Neutrophil (primary cell): ENCODE data around the gene SOHLH1.

Experiments
- H3K27ac ChIP-seq: fragments of 200-600 bp; sonication (generic); 2 replicates; pipeline ENCODE4 v1.5.1; 2016; ENCODE audit warnings: mild to moderate bottlenecking, moderate library complexity
- H3K27me3 ChIP-seq: fragments of 200-600 bp; sonication (generic); 2 replicates; pipeline ENCODE4 v1.6.0; 2016; ENCODE audit warnings: mild to moderate bottlenecking
- H3K36me3 ChIP-seq: fragments of 200-600 bp; sonication (generic); 2 replicates; pipeline ENCODE4 v1.5.1; 2017
- H3K4me1 ChIP-seq, 2 experiments: fragments of 200-600 bp in 1 of 2; sonication (generic) in 1 of 2; 1 replicate in 1 of 2; 2 replicates in 1 of 2; pipeline versions ENCODE4 v1.5.1 to v1.6.1; 2013 to 2016; ENCODE audit warnings: low read depth in 1 of 2, low read length in 1 of 2, mild to moderate bottlenecking in 1 of 2, moderate library complexity in 1 of 2; ENCODE audit not compliant: control insufficient read depth in 1 of 2, insufficient read depth in 1 of 2
- H3K4me3 ChIP-seq, 2 experiments: fragments of 200-600 bp in 1 of 2; sonication (generic) in 1 of 2; 1 replicate in 1 of 2; 2 replicates in 1 of 2; pipeline ENCODE4 v1.5.1; 2013 to 2016; ENCODE audit warnings: low read depth in 1 of 2, low read length in 1 of 2, mild to moderate bottlenecking in 1 of 2, moderate library complexity in 1 of 2
- H3K9me3 ChIP-seq: fragments of 200-600 bp; sonication (generic); 2 replicates; pipeline ENCODE4 v1.5.1; 2016
- CTCF ChIP-seq: fragments of 200-600 bp; sonication (generic); IDR thresholded peaks from 2 replicates; pipeline ENCODE4 v1.5.1; 2016; ENCODE audit warnings: antibody characterized with exemption

The SOHLH1 gene

DNA sequence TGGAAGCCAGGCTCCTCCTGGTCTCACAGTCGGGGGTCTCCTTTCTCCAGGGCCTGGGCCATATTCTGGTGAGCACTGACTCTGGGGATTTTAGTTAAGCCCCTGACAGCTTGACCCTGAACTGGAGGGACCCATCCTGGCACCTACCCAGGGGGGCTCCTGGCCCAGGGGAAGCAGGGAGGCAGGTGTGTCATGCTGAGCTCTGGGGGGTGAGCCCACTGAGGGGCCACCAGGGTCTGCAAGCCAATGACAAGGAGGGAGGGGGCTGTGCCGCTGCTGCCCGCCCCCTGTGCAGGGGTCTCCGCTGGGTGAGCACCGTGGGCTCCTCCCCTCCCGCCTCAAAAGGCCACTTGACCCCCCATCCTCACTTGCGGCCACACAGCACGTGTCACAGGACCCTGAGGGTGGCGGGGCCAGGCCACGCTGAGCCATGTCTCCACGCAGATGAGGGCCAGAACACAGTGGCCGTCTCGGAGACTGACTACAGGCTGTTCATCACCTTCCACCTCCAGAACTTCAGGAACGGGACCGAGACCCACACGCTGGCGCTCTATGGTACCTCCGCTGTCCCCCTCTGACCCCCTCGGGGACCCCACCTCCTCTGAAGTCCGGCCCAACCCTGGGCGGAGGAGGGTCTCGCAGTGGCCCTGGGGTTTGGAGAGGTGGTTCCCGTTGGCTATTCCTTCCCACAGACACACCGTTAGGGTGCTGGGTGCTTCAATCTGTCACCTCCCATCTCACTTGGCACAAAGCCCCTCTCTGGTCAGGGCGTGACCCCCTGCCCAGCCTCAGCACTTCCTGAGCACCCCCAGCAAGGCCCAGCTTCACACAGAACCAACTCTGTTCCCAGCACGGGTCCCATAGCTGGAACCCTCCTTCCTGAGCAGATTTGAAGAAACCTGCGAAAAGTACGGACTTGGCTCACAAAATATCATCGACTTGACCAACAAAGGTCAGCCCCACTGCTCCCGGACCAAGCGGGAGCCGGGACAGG is 34.2 kb downstream of the SOHLH1 start:
- Histone ChIP-seq H3K4me3 (no peak overlapping the region), H3K27me3 (no peaks in the 10 kb centered on the region), H3K9me3 (no peaks in the 10 kb centered on the region), H3K4me1 (no peaks in the 10 kb centered on the region), H3K36me3 (no peaks in the 10 kb centered on the region), H3K27ac (no peak overlapping the region)
- no peak for TF ChIP-seq CTCF

DNA sequence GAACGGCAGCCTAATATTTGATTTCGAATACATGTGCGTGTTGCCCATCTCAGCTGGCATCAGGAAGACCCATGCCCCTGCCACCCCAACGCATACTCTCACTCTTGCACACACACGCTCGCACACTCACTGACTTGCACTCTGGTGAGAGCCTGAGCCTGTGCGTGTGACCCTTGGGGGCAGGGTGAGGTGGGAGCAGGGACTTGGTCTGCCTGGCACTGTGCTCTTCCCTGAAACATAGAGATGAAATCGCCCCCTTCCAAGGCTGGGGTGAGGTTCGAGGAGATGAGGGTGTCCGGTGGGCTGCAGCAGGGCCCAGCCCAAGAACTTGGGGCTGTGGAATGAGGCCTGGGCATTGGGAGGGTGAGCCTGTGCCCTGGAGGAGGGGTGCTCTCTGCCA is 35.0 kb downstream of the SOHLH1 start:
- H3K27ac ChIP-seq, result no peak overlapping the region
- no peaks in the 10 kb centered on the region for H3K27me3 ChIP-seq
- no peaks in the 10 kb centered on the region for H3K9me3 ChIP-seq
- no peaks in the 10 kb centered on the region for H3K36me3 ChIP-seq
- H3K4me1 ChIP-seq, result no peaks in the 10 kb centered on the region
- no peak overlapping the region for H3K4me3 ChIP-seq
- no peak for TF ChIP-seq CTCF

DNA sequence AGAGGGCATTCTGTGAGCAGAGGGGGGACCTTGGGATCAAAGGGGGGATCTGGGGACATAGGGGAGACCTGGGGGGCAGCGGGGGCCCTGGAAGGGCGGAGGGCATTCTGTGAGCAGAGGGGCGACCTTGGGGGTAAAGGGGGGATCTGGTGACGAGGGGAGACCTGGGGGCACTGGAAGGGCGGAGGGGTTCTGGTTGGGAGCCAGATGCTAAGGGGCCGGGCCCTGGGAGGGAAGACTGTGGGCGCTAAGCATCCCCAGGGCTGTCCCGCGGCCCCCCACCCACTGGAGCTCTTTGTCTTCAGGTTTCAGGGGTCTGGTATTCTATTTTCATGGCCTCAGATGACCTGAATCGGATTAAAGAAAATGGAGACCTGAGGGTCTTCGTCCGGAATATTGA is 35.4 kb downstream of the SOHLH1 start:
- Histone ChIP-seq H3K4me3 (no peak overlapping the region), H3K27ac (no peak overlapping the region), H3K9me3 (no peaks in the 10 kb centered on the region), H3K36me3 (no peaks in the 10 kb centered on the region), H3K4me1 (no peaks in the 10 kb centered on the region), H3K27me3 (no peaks in the 10 kb centered on the region)
- no peak for TF ChIP-seq CTCF

- H3K9me3 ChIP-seq, result no peaks in the 10 kb centered on the region
These were observed 35.9 kb downstream of the SOHLH1 start for GRCh38 chr9:135663451-135663770.

DNA sequence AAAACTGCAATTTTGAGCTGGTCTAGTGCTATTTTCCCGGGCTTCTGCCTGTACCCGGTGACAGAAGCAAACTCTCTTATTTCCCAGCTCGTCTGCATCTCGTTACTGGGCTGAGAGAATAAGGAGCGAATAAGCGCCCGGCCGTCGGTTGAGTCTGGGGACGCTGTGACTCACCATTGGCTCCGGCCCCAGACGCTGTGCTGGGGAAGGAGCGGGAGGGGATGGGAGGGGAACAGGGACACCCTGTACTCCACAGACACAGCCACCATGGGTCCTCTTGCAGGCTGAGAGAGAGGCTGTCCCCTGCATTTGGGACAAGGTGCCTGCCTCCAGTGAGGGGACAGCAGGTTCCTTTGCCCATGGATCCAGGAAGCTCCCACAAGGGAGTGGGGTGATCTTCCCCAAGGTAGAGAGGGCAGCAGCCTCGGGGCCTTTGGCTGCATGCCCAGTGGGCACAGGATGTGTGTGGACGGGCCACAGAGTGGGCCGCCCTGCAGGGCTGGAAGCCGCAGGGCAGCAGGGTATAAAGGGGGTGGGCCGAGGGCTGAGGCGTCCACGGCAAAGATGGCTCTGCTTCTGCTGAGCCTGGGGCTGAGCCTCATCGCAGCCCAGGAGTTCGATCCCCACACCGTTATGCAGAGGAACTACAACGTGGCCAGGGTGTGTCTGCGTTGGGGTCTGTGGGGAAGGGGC is 36.4 kb downstream of the SOHLH1 start, which contains the start of gene LCN9:
Gene LCN9 (plus strand): TSS at position 552 of the 693 bp plus-strand sequence. CDS start 13 bp downstream, at position 565.
- Histone ChIP-seq H3K27me3 (no peaks in the 10 kb centered on the region), H3K9me3 (no peaks in the 10 kb centered on the region), H3K4me1 (no peaks in the 10 kb centered on the region), H3K4me3 (no peak within 1 kb of the TSS), H3K36me3 (no peaks in the 10 kb centered on the region), H3K27ac (no peak within 1 kb of the TSS)
- TF ChIP-seq CTCF, result no peak

More at GRCh38 chr9:135663451-135663770, 35.9 kb downstream of the SOHLH1 start:
- Histone ChIP-seq H3K4me1 (no peaks in the 10 kb centered on the region), H3K27me3 (no peaks in the 10 kb centered on the region), H3K36me3 (no peaks in the 10 kb centered on the region), H3K4me3 (no peak overlapping the region), H3K27ac (no peak overlapping the region)
- no peak for TF ChIP-seq CTCF
